HepG2 (cell line): Measurements from ENCODE around the gene HES7. TPM values are rescaled to one million over a fixed set of nuclear protein-coding genes. Genes with fewer than 3 reads are reported as not detected.

Experiments used
- FOXA1 ChIP-seq, 2 experiments: fragments of 450-650 bp in 1 of 2; sonication (generic) in 1 of 2; formaldehyde crosslinking in 1 of 2; IDR thresholded peaks; 2 replicates each; pipeline versions ENCODE4 v1.4.0 to v1.6.1; 2016 to 2020; ENCODE audit warnings: missing genetic modification reagents in 1 of 2
- HDAC2 ChIP-seq: sonication (generic); formaldehyde crosslinking; IDR thresholded peaks from 2 replicates; pipeline ENCODE4 v1.4.0; 2020; ENCODE audit warnings: missing genetic modification reagents
- JUN ChIP-seq: sonication (generic); formaldehyde crosslinking; IDR thresholded peaks from 2 replicates; pipeline ENCODE4 v1.4.0; 2020; ENCODE audit warnings: mild to moderate bottlenecking, missing genetic modification reagents
- KDM4B ChIP-seq: sonication (generic); formaldehyde crosslinking; IDR thresholded peaks from 2 replicates; pipeline ENCODE4 v1.4.0; 2020; ENCODE audit warnings: missing genetic modification reagents
- KDM6A ChIP-seq: IDR thresholded peaks from 2 replicates; pipeline ENCODE4 v1.6.1; 2016; ENCODE audit warnings: low read depth
- MAFK ChIP-seq, 2 experiments: IDR thresholded peaks in 1 of 2; conservative IDR thresholded peaks in 1 of 2; 2 replicates each; pipeline ENCODE4 v1.6.1; 2011; ENCODE audit warnings: improper control_type of control experiment in 2 of 2, low read length in 2 of 2
- NR2C2 ChIP-seq: sonication (generic); formaldehyde crosslinking; IDR thresholded peaks from 2 replicates; pipeline ENCODE4 v1.4.0; 2020; ENCODE audit warnings: missing genetic modification reagents, mild to moderate bottlenecking, moderate library complexity, borderline replicate concordance
- SP5 ChIP-seq: IDR thresholded peaks from 2 replicates; pipeline ENCODE4 v1.6.1; 2016; ENCODE audit warnings: low read depth, borderline replicate concordance
- ZBTB8A ChIP-seq: sonication (generic); formaldehyde crosslinking; IDR thresholded peaks from 2 replicates; pipeline ENCODE4 v1.4.0; 2020; ENCODE audit warnings: mild to moderate bottlenecking, low read depth, missing genetic modification reagents, borderline replicate concordance
- ZNF274 ChIP-seq: sonication (generic); formaldehyde crosslinking; IDR thresholded peaks from 2 replicates; pipeline ENCODE4 v1.5.1; 2020; ENCODE audit warnings: mild to moderate bottlenecking, missing genetic modification reagents
- ZNF333 ChIP-seq: sonication (generic); formaldehyde crosslinking; IDR thresholded peaks from 2 replicates; pipeline ENCODE4 v1.4.0; 2020; ENCODE audit warnings: mild to moderate bottlenecking, missing genetic modification reagents, borderline replicate concordance
- ZNF570 ChIP-seq: sonication (generic); formaldehyde crosslinking; IDR thresholded peaks from 2 replicates; pipeline ENCODE4 v1.4.0; 2020; ENCODE audit warnings: mild to moderate bottlenecking, missing genetic modification reagents, borderline replicate concordance
- polyA plus RNA-seq, 8 experiments: library from polyadenylated mRNA; depleted of rRNA in 3 of 8; stranded (reverse) in 7 of 8; unstranded in 1 of 8; fragments of >200 nt; fragmentation: Illumina TruSeq in 4 of 8; extraction: Trizol in 4 of 8; gene quantifications; 2 replicates each; pipeline versions ENCODE4 v1.2.1 to v1.2.3, GENCODE V29; 2011 to 2016; ENCODE audit warnings: low read depth in 4 of 8, missing spikeins in 1 of 8, mixed read lengths in 1 of 8; ENCODE audit not compliant: insufficient read depth in 1 of 8
- total RNA-seq, 5 experiments: library from RNA; depleted of rRNA; stranded (reverse); fragments of >200 nt; fragmentation: Illumina TruSeq; extraction: Trizol; gene quantifications; 2 replicates each; pipeline ENCODE4 v1.2.3, GENCODE V29; 2016; ENCODE audit warnings: low read depth in 1 of 5
- TF ChIP-seq, protein P1 (sequence below): sonication (generic); formaldehyde crosslinking; IDR thresholded peaks from 2 replicates; pipeline ENCODE4 v1.5.0; 2020; ENCODE audit warnings: mild to moderate bottlenecking, missing genetic modification reagents, borderline replicate concordance
- TF ChIP-seq, protein P2 (sequence below): sonication (generic); formaldehyde crosslinking; IDR thresholded peaks from 2 replicates; pipeline ENCODE4 v1.8.1; 2023; ENCODE audit warnings: mild to moderate bottlenecking, missing genetic modification reagents
- TF ChIP-seq, protein P3 (sequence below): sonication (generic); formaldehyde crosslinking; IDR thresholded peaks from 2 replicates; pipeline ENCODE4 v1.5.1; 2020; ENCODE audit warnings: missing genetic modification reagents, mild to moderate bottlenecking, borderline replicate concordance
- TF ChIP-seq, protein P4 (sequence below): sonication (generic); formaldehyde crosslinking; IDR thresholded peaks from 2 replicates; pipeline ENCODE4 v1.5.0; 2020; ENCODE audit warnings: missing genetic modification reagents, mild to moderate bottlenecking, borderline replicate concordance
- TF ChIP-seq, protein P5 (sequence below): sonication (generic); formaldehyde crosslinking; IDR thresholded peaks from 2 replicates; pipeline ENCODE4 v1.8.0; 2022; ENCODE audit warnings: missing genetic modification reagents, mild to moderate bottlenecking, inconsistent platforms, borderline replicate concordance
- TF ChIP-seq, protein P6 (sequence below): sonication (generic); formaldehyde crosslinking; IDR thresholded peaks from 2 replicates; pipeline ENCODE4 v1.9.0; 2022; ENCODE audit warnings: missing genetic modification reagents, mild to moderate bottlenecking, borderline replicate concordance

Gene HES7
- total and polyA plus RNA-seq, 2 of the 13 experiments (the other 11 are each of a cell fraction or from before 2014, with no cell fraction given): not detected

DNA sequence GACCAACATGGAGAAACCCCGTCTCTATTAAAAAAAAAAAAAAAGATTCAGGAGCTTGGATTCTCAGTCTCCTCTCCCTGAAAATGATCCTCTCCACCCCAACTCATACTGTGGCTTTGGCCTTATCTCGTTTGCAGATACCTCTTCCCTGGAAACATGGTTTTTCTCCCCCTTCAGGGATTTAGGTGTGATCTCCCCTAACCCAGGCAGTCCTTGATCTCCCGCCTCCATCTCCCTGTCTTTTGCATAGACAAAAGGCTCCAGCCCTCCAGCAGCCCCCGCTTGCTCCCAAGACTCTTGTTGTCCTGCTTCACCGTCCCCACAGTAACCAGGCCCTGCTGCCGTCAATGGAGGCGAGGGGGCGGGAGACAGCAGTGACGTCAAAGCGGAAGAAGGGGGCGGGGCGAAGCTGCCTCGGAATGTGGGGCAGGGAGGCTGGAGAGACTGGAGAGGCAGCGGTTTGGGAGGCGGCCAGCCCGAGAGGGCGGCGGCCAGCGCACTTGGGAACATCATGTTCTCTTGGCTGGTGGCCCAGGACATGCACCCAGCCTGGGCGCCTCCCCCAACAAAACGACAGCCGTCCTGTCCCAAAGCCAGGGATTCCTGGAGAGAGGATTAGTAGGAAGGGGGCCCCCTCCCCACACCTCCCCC lies 30.2 kb upstream of the HES7 start (continued):
- TF ChIP-seq, protein P1, sequence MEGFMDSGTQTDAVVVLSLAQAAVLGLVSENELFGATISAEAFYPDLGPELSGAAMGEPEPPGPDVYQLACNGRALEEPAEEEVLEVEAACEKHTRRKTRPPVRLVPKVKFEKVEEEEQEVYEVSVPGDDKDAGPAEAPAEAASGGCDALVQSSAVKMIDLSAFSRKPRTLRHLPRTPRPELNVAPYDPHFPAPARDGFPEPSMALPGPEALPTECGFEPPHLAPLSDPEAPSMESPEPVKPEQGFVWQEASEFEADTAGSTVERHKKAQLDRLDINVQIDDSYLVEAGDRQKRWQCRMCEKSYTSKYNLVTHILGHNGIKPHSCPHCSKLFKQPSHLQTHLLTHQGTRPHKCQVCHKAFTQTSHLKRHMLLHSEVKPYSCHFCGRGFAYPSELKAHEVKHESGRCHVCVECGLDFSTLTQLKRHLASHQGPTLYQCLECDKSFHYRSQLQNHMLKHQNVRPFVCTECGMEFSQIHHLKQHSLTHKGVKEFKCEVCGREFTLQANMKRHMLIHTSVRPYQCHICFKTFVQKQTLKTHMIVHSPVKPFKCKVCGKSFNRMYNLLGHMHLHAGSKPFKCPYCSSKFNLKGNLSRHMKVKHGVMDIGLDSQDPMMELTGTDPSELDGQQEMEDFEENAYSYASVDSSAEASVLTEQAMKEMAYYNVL (CRISPR knock-in tag): no peak
- TF ChIP-seq NR2C2: no peak
- TF ChIP-seq, protein P2, sequence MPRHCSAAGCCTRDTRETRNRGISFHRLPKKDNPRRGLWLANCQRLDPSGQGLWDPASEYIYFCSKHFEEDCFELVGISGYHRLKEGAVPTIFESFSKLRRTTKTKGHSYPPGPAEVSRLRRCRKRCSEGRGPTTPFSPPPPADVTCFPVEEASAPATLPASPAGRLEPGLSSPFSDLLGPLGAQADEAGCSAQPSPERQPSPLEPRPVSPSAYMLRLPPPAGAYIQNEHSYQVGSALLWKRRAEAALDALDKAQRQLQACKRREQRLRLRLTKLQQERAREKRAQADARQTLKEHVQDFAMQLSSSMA: no peak
- TF ChIP-seq ZNF333 (CRISPR knock-in tag): no peak
- TF ChIP-seq KDM4B (CRISPR knock-in tag): 0 out of 2 replicates have a peak, but pooled peaks have one; percentile 61
- TF ChIP-seq ZBTB8A (CRISPR knock-in tag): no peak
- no peak for TF ChIP-seq MAFK (conservative IDR thresholded peaks at IDR 0.05 in 1 of 2, IDR thresholded peaks at IDR 0.05 in 1 of 2; ENCODE audit: low read length in 2 of 2)
- no peak for TF ChIP-seq JUN (CRISPR knock-in tag)
- TF ChIP-seq, protein P3, sequence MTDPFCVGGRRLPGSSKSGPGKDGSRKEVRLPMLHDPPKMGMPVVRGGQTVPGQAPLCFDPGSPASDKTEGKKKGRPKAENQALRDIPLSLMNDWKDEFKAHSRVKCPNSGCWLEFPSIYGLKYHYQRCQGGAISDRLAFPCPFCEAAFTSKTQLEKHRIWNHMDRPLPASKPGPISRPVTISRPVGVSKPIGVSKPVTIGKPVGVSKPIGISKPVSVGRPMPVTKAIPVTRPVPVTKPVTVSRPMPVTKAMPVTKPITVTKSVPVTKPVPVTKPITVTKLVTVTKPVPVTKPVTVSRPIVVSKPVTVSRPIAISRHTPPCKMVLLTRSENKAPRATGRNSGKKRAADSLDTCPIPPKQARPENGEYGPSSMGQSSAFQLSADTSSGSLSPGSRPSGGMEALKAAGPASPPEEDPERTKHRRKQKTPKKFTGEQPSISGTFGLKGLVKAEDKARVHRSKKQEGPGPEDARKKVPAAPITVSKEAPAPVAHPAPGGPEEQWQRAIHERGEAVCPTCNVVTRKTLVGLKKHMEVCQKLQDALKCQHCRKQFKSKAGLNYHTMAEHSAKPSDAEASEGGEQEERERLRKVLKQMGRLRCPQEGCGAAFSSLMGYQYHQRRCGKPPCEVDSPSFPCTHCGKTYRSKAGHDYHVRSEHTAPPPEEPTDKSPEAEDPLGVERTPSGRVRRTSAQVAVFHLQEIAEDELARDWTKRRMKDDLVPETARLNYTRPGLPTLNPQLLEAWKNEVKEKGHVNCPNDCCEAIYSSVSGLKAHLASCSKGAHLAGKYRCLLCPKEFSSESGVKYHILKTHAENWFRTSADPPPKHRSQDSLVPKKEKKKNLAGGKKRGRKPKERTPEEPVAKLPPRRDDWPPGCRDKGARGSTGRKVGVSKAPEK (CRISPR knock-in tag): 0 out of 2 replicates have a peak, but pooled peaks have one; percentile 13
- peak; percentile 76 for TF ChIP-seq SP5 (CRISPR knock-in tag)
- TF ChIP-seq, protein P4, sequence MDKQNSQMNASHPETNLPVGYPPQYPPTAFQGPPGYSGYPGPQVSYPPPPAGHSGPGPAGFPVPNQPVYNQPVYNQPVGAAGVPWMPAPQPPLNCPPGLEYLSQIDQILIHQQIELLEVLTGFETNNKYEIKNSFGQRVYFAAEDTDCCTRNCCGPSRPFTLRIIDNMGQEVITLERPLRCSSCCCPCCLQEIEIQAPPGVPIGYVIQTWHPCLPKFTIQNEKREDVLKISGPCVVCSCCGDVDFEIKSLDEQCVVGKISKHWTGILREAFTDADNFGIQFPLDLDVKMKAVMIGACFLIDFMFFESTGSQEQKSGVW (CRISPR knock-in tag): no peak
- TF ChIP-seq KDM6A (CRISPR knock-in tag): no peak
- peak; percentile 55; the same call in 1 of the 2 replicates for TF ChIP-seq ZNF274 (CRISPR knock-in tag)
- peak; percentile 2; the same call in 1 of the 2 replicates for TF ChIP-seq HDAC2 (CRISPR knock-in tag)
- TF ChIP-seq, protein P5, sequence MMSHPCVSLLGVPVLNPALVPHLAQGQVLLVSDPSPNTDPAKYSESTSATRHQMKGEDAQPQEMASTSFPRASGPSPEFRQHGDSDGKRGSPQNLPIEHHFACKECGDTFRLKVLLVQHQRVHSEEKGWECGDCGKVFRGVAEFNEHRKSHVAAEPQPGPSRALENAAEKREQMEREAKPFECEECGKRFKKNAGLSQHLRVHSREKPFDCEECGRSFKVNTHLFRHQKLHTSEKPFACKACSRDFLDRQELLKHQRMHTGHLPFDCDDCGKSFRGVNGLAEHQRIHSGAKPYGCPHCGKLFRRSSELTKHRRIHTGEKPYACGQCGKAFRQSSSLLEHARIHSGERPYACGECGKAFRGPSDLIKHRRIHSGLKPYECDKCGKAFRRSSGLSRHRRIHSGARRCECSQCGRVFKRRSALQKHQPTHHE (CRISPR knock-in tag): no peak
- TF ChIP-seq FOXA1 (IDR thresholded peaks at IDR 0.05): no peak
- 0 out of 2 replicates have a peak, but pooled peaks have one; percentile 16 for TF ChIP-seq FOXA1 (CRISPR knock-in tag; IDR thresholded peaks at IDR 0.05)
- TF ChIP-seq, protein P6, sequence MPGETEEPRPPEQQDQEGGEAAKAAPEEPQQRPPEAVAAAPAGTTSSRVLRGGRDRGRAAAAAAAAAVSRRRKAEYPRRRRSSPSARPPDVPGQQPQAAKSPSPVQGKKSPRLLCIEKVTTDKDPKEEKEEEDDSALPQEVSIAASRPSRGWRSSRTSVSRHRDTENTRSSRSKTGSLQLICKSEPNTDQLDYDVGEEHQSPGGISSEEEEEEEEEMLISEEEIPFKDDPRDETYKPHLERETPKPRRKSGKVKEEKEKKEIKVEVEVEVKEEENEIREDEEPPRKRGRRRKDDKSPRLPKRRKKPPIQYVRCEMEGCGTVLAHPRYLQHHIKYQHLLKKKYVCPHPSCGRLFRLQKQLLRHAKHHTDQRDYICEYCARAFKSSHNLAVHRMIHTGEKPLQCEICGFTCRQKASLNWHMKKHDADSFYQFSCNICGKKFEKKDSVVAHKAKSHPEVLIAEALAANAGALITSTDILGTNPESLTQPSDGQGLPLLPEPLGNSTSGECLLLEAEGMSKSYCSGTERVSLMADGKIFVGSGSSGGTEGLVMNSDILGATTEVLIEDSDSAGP (CRISPR knock-in tag): peak; percentile 59; the same call in 1 of the 2 replicates
- TF ChIP-seq ZNF570 (CRISPR knock-in tag): no peak
